ENCODE results near the gene HSD11B2. TPM values are rescaled to one million over a fixed set of nuclear protein-coding genes. Genes with fewer than 3 reads are reported as not detected.

Gene HSD11B2
- total and polyA plus RNA-seq, 10 donors, result 0.85 to 18.3 (median 4.2) TPM

DNA sequence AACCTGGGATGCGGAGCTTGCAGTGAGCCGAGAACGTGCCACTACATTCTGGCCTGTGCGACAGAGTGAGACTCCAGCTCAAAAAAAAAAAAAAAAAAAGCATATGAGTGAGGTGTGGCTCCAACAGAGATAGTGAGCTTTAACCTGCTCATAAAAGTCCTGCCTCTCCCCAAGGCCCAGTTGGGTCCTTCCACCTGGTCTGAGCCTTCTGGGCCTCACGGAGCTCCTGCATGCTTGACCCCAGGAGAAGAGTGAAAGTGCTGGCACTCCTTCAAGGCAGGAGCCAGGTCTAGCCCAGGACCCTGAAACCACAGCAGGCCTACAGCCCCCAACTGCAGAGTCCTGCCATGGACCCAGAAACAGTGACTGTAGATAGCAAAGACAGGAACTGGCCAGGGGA lies 17.7 kb downstream of the HSD11B2 start:
- intact Hi-C loops (cut with DNase I; ENCODE audit: low total_unique reads), result no loop called here
- no peak for DNase-seq
- peaks cover 0 to 100% (median 68%) of the 10 kb centered on the region in 6 donors for H3K36me3 ChIP-seq
- no peaks in the 10 kb centered on the region for H3K27me3 ChIP-seq (replicated peaks in 1 of 7)
- TF ChIP-seq, protein P1, sequence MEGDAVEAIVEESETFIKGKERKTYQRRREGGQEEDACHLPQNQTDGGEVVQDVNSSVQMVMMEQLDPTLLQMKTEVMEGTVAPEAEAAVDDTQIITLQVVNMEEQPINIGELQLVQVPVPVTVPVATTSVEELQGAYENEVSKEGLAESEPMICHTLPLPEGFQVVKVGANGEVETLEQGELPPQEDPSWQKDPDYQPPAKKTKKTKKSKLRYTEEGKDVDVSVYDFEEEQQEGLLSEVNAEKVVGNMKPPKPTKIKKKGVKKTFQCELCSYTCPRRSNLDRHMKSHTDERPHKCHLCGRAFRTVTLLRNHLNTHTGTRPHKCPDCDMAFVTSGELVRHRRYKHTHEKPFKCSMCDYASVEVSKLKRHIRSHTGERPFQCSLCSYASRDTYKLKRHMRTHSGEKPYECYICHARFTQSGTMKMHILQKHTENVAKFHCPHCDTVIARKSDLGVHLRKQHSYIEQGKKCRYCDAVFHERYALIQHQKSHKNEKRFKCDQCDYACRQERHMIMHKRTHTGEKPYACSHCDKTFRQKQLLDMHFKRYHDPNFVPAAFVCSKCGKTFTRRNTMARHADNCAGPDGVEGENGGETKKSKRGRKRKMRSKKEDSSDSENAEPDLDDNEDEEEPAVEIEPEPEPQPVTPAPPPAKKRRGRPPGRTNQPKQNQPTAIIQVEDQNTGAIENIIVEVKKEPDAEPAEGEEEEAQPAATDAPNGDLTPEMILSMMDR (IDR thresholded peaks at IDR 0.05 in 8 of 11, conservative IDR thresholded peaks at IDR 0.05 in 3 of 11), result no peak
- TF ChIP-seq POLR2AphosphoS5 (IDR thresholded peaks at IDR 0.05) (no peak), POLR2A (IDR thresholded peaks at IDR 0.05) (no peak)
- H3K4me1 ChIP-seq, result peaks cover 28 to 100% (median 68%) of the 10 kb centered on the region in 6 donors
- no peaks in the 10 kb centered on the region for H3K9me3 ChIP-seq
- peak overlapping the region in 1 of 8 donors; percentile 47 for H3K27ac ChIP-seq
- H3K4me3 ChIP-seq, result no peak overlapping the region
- WGBS, 5 donors, result 91 to 99% (median 96%) methylated on average over 5 of the region's 5 CpGs

- Histone ChIP-seq H3K27ac (peak overlapping the region in 2 of 8 donors; percentile 13 to 47), H3K36me3 (peaks cover 0 to 100% (median 62%) of the 10 kb centered on the region in 6 donors), H3K9me3 (no peaks in the 10 kb centered on the region), H3K4me3 (no peak overlapping the region), H3K27me3 (replicated peaks in 1 of 7) (no peaks in the 10 kb centered on the region), H3K4me1 (peaks cover 20 to 100% (median 65%) of the 10 kb centered on the region in 6 donors)
- intact Hi-C loops (cut with DNase I; ENCODE audit: low total_unique reads), result no loop called here
- DNase-seq, result no peak
- TF ChIP-seq, protein P1 (IDR thresholded peaks at IDR 0.05 in 8 of 11, conservative IDR thresholded peaks at IDR 0.05 in 3 of 11), result no peak
- TF ChIP-seq POLR2AphosphoS5 (IDR thresholded peaks at IDR 0.05), result no peak
- no peak for TF ChIP-seq POLR2A (IDR thresholded peaks at IDR 0.05)
- 30 to 89% (median 72%) methylated on average over 2 of the region's 2 CpGs for WGBS, 5 donors
Measured at GRCh38 chr16:67449336-67449735, 18.4 kb downstream of the HSD11B2 start.

DNA sequence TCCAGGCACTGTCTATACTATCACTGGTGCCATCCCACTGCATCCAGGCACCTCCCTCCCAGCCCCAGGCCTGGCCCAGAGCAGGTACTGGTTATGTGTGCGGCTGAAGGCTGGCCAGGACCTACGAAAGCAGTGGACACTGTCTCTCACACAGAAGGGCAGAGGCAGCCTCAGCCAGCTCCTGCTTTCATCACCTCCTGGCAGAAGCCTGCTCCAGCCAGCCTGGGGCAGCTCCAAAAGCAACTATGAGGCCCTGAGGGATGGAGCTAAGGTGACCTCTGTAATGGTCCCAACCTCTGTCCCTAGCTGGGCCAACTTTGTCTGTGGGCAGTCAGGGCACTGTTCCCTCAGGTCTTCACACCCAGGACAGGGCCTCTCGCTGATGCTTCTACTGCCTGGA lies 18.8 kb downstream of the HSD11B2 start:
- H3K9me3 ChIP-seq, result no peaks in the 10 kb centered on the region
- H3K27ac ChIP-seq, result peak overlapping the region in 2 of 8 donors; percentile 13 to 47
- TF ChIP-seq POLR2A (IDR thresholded peaks at IDR 0.05), result no peak
- TF ChIP-seq, protein P1 (IDR thresholded peaks at IDR 0.05 in 8 of 11, conservative IDR thresholded peaks at IDR 0.05 in 3 of 11), result no peak
- TF ChIP-seq POLR2AphosphoS5 (IDR thresholded peaks at IDR 0.05), result peak in 1 of 3 donors; percentile 27
- no peak overlapping the region for H3K4me3 ChIP-seq
- peaks cover 0 to 100% (median 58%) of the 10 kb centered on the region in 6 donors for H3K36me3 ChIP-seq
- intact Hi-C loops (cut with DNase I; ENCODE audit: low total_unique reads), result no loop called here
- 79 to 96% (median 91%) methylated on average over 3 of the region's 3 CpGs for WGBS, 5 donors
- no peaks in the 10 kb centered on the region for H3K27me3 ChIP-seq (replicated peaks in 1 of 7)
- no peak for DNase-seq
- H3K4me1 ChIP-seq, result peaks cover 18 to 100% (median 63%) of the 10 kb centered on the region in 6 donors

- WGBS, 5 donors, result 75 to 89% (median 83%) methylated on average over 12 of the region's 12 CpGs
- H3K9me3 ChIP-seq, result no peaks in the 10 kb centered on the region
- peak overlapping the region in 3 of 8 donors; percentile 4 to 47 (median 10) for H3K27ac ChIP-seq
- H3K4me3 ChIP-seq, result no peak overlapping the region
- TF ChIP-seq, protein P1 (IDR thresholded peaks at IDR 0.05 in 8 of 11, conservative IDR thresholded peaks at IDR 0.05 in 3 of 11), result no peak
- TF ChIP-seq POLR2AphosphoS5 (IDR thresholded peaks at IDR 0.05), result peak in 1 of 3 donors; percentile 28
- peaks cover 0 to 95% (median 49%) of the 10 kb centered on the region in 6 donors for H3K36me3 ChIP-seq
- H3K4me1 ChIP-seq, result peaks cover 18 to 100% (median 57%) of the 10 kb centered on the region in 6 donors
- no peak for DNase-seq
- H3K27me3 ChIP-seq (replicated peaks in 1 of 7), result no peaks in the 10 kb centered on the region
- intact Hi-C loops (cut with DNase I; ENCODE audit: low total_unique reads), result no loop called here
Measured at GRCh38 chr16:67451061-67451703, 20.3 kb downstream of the HSD11B2 start.

Data from spleen (tissue), 11 donors.